Measurements from ENCODE around the gene ADAM23.

DNA sequence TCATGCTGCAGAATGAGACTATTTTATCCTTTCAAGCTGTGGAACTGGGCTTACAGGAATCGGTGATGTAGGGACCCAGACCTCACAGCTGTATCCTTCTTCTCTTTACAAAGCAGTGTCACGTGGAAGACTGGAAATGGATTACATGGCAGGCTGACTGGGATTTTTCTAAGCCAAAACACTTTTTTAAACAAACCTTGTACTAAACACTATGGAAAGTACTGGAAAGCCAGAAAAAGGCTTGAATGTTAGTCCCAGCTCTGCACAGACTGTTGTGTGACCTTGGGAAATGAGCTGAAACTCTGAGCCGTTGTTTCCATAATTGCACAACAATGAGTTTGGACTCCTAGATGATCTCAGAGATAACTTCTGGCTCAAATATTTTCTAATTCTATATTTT, 7.6 kb upstream of the ADAM23 start:
- no peak for TF ChIP-seq CEBPB (IDR thresholded peaks at IDR 0.05)
- TF ChIP-seq HDAC2 (IDR thresholded peaks at IDR 0.05) = no peak
- TF ChIP-seq POLR2AphosphoS2 (conservative IDR thresholded peaks at IDR 0.05; ENCODE audit: low read length) = no peak
- no peak for TF ChIP-seq RFX5 (IDR thresholded peaks at IDR 0.05)
- TF ChIP-seq, protein P1, sequence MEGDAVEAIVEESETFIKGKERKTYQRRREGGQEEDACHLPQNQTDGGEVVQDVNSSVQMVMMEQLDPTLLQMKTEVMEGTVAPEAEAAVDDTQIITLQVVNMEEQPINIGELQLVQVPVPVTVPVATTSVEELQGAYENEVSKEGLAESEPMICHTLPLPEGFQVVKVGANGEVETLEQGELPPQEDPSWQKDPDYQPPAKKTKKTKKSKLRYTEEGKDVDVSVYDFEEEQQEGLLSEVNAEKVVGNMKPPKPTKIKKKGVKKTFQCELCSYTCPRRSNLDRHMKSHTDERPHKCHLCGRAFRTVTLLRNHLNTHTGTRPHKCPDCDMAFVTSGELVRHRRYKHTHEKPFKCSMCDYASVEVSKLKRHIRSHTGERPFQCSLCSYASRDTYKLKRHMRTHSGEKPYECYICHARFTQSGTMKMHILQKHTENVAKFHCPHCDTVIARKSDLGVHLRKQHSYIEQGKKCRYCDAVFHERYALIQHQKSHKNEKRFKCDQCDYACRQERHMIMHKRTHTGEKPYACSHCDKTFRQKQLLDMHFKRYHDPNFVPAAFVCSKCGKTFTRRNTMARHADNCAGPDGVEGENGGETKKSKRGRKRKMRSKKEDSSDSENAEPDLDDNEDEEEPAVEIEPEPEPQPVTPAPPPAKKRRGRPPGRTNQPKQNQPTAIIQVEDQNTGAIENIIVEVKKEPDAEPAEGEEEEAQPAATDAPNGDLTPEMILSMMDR (IDR thresholded peaks at IDR 0.05) = no peak
- TF ChIP-seq KDM5A (IDR thresholded peaks at IDR 0.05) = no peak
- no peak for TF ChIP-seq MAX (IDR thresholded peaks at IDR 0.05)
- no peak for TF ChIP-seq POLR2A (IDR thresholded peaks at IDR 0.05; ENCODE audit: low read length)
- TF ChIP-seq, protein P2, sequence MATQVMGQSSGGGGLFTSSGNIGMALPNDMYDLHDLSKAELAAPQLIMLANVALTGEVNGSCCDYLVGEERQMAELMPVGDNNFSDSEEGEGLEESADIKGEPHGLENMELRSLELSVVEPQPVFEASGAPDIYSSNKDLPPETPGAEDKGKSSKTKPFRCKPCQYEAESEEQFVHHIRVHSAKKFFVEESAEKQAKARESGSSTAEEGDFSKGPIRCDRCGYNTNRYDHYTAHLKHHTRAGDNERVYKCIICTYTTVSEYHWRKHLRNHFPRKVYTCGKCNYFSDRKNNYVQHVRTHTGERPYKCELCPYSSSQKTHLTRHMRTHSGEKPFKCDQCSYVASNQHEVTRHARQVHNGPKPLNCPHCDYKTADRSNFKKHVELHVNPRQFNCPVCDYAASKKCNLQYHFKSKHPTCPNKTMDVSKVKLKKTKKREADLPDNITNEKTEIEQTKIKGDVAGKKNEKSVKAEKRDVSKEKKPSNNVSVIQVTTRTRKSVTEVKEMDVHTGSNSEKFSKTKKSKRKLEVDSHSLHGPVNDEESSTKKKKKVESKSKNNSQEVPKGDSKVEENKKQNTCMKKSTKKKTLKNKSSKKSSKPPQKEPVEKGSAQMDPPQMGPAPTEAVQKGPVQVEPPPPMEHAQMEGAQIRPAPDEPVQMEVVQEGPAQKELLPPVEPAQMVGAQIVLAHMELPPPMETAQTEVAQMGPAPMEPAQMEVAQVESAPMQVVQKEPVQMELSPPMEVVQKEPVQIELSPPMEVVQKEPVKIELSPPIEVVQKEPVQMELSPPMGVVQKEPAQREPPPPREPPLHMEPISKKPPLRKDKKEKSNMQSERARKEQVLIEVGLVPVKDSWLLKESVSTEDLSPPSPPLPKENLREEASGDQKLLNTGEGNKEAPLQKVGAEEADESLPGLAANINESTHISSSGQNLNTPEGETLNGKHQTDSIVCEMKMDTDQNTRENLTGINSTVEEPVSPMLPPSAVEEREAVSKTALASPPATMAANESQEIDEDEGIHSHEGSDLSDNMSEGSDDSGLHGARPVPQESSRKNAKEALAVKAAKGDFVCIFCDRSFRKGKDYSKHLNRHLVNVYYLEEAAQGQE (IDR thresholded peaks at IDR 0.05) = no peak
- TF ChIP-seq SMC3 (IDR thresholded peaks at IDR 0.05) = no peak
- no peak for TF ChIP-seq MAZ (IDR thresholded peaks at IDR 0.05; ENCODE audit: borderline replicate concordance, low read depth, low read length)
- no peak for TF ChIP-seq HES2 (IDR thresholded peaks at IDR 0.05)
- no peak for TF ChIP-seq JUNB (IDR thresholded peaks at IDR 0.05)

All from A549 (cell line).